H1 (cell line): ENCODE data around the gene ZBTB22. TPM values are rescaled to one million over a fixed set of nuclear protein-coding genes. Genes with fewer than 3 reads are reported as not detected.
A peak's percentile ranks its signal among the peaks of the same experiment; 100 is the strongest.

Experiments
- BRCA1 ChIP-seq: IDR thresholded peaks from 2 replicates; pipeline ENCODE4 v1.6.1; 2012; ENCODE audit warnings: low read depth, low read length, improper control_type of control experiment
- CBX8 ChIP-seq: fragments of 300-800, 300-1000 bp; sonication (generic); IDR thresholded peaks from 2 replicates; pipeline ENCODE4 v1.7.1; 2016; ENCODE audit warnings: low read depth, low read length, borderline replicate concordance
- CREB1 ChIP-seq: IDR thresholded peaks from 2 replicates; pipeline ENCODE4 v1.6.1; 2012; ENCODE audit warnings: inconsistent platforms
- JUND ChIP-seq: IDR thresholded peaks from 2 replicates; pipeline ENCODE4 v1.6.1; 2011; ENCODE audit warnings: mild to moderate bottlenecking, improper control_type of control experiment, low read length
- KDM1A ChIP-seq: fragments of 200-600, 300-600 bp; sonication (generic); IDR thresholded peaks from 2 replicates; pipeline ENCODE4 v1.7.1; 2016; ENCODE audit warnings: mild to moderate bottlenecking, low read length, borderline replicate concordance
- MAFK ChIP-seq: IDR thresholded peaks from 2 replicates; pipeline ENCODE4 v1.6.1; 2012; ENCODE audit warnings: low read depth, mild to moderate bottlenecking, improper control_type of control experiment, low read length
- POLR2AphosphoS5 ChIP-seq: IDR thresholded peaks from 2 replicates; pipeline ENCODE4 v1.6.1; 2011; ENCODE audit warnings: low read depth, low read length
- RBBP5 ChIP-seq: IDR thresholded peaks from 2 replicates; pipeline ENCODE4 v1.7.1; 2012; ENCODE audit warnings: low read depth, mild to moderate bottlenecking, inconsistent platforms, low read length, moderate library complexity, borderline replicate concordance
- RNF2 ChIP-seq: fragments of 200-900, 300-1000 bp; sonication (generic); IDR thresholded peaks from 2 replicates; pipeline ENCODE4 v1.7.1; 2016; ENCODE audit warnings: borderline replicate concordance, low read depth, mild to moderate bottlenecking, antibody characterized with exemption, low read length; ENCODE audit not compliant: poor library complexity, severe bottlenecking; ENCODE audit errors: missing control alignments
- SIN3A ChIP-seq, 2 experiments: IDR thresholded peaks in 1 of 2; conservative IDR thresholded peaks in 1 of 2; 2 replicates each; pipeline ENCODE4 v1.6.1; 2011 to 2012; ENCODE audit warnings: low read length in 2 of 2, improper control_type of control experiment in 1 of 2, low read depth in 1 of 2, mild to moderate bottlenecking in 1 of 2
- SIX5 ChIP-seq: IDR thresholded peaks from 2 replicates; pipeline ENCODE4 v1.6.1; 2011; ENCODE audit warnings: mild to moderate bottlenecking, low read depth, low read length
- TAF1 ChIP-seq: IDR thresholded peaks from 2 replicates; pipeline ENCODE4 v1.6.1; 2011; ENCODE audit warnings: mild to moderate bottlenecking, low read depth, low read length
- YY1 ChIP-seq: IDR thresholded peaks from 2 replicates; pipeline ENCODE4 v1.6.1; 2011; ENCODE audit warnings: low read depth, mild to moderate bottlenecking, low read length
- ZNF274 ChIP-seq: IDR thresholded peaks from 2 replicates; pipeline ENCODE4 v1.7.0; 2012; ENCODE audit warnings: low read length, borderline replicate concordance; ENCODE audit errors: extremely low read depth
- polyA plus RNA-seq, 7 experiments: library from polyadenylated mRNA; depleted of rRNA in 3 of 7; stranded (reverse) in 5 of 7; unstranded in 2 of 7; fragments of >200 nt in 5 of 7; fragments of 200-250 nt in 2 of 7; gene quantifications; 1 replicate in 5 of 7; 2 replicates in 1 of 7; 4 replicates in 1 of 7; pipeline versions ENCODE4 v1.2.1 to v1.2.3, GENCODE V29; 2011 to 2013; ENCODE audit warnings: missing spikeins in 2 of 7, mixed read lengths in 2 of 7
- total RNA-seq: library from RNA; stranded (reverse); fragmentation: NEBNext Ultra II Directional; extraction: Animal tissue kit (Norgen Biotek cat#: 25700); gene quantifications from 2 replicates; pipeline ENCODE4 v1.2.1, GENCODE V29; 2021

The ZBTB22 gene
- total and polyA plus RNA-seq, 2 of the 8 experiments (the other 6 are each of a cell fraction or from before 2014, with no cell fraction given): 7.4 to 9.9 TPM

GRCh38 chr6:33297406-33297955, 20.1 kb downstream of the ZBTB22 start (continued):
- TF ChIP-seq MAFK (no peak), RNF2 (no peak), SIX5 (no peak), YY1 (0 out of 2 replicates have a peak, but pooled peaks have one; percentile 27), POLR2AphosphoS5 (no peak), ZNF274 (no peak), JUND (no peak), CREB1 (0 out of 2 replicates have a peak, but pooled peaks have one; percentile 26), TAF1 (peak; percentile 29; the same call in 1 of the 2 replicates), RBBP5 (0 out of 2 replicates have a peak, but pooled peaks have one; percentile 67), CBX8 (no peak), SIN3A (conservative IDR thresholded peaks at IDR 0.05 in 1 of 2, IDR thresholded peaks at IDR 0.05 in 1 of 2; ENCODE audit: low read depth in 1 of 2, low read length in 2 of 2) (no peak; a peak in 1 of 4 replicates), BRCA1 (no peak), KDM1A (no peak)
